Kidney epithelial cell (primary cell): ENCODE data around the gene TXK. TPM values are rescaled to one million over a fixed set of nuclear protein-coding genes. Genes with fewer than 3 reads are reported as not detected.

Experiments
- DNase-seq: peaks from one replicate; pipeline ENCODE4 v3.0.0-alpha.2; 2010; ENCODE audit warnings: low read depth
- H3K27me3 ChIP-seq: 2 replicates; pipeline ENCODE4 v1.6.0; 2011; ENCODE audit warnings: low read length; ENCODE audit not compliant: control insufficient read depth, insufficient read depth
- H3K36me3 ChIP-seq: 2 replicates; pipeline ENCODE4 v1.5.1; 2011; ENCODE audit warnings: low read length; ENCODE audit not compliant: control insufficient read depth, insufficient read depth
- H3K4me3 ChIP-seq: 2 replicates; pipeline ENCODE4 v1.5.1; 2011; ENCODE audit warnings: low read depth, mild to moderate bottlenecking, control low read depth, low read length
- CTCF ChIP-seq: IDR thresholded peaks from 2 replicates; pipeline ENCODE4 v1.5.1; 2011; ENCODE audit warnings: mild to moderate bottlenecking, moderate library complexity, low read length, control low read depth, inconsistent platforms; ENCODE audit not compliant: insufficient read depth, poor library complexity, severe bottlenecking
- total RNA-seq: library from RNA; depleted of rRNA; stranded (reverse); fragments of >200 nt; gene quantifications from 2 replicates; pipeline ENCODE4 v1.2.3, GENCODE V29; 2015

TXK gene
- total RNA-seq, 1 donor from 2014 or later: 0.67 TPM

DNA sequence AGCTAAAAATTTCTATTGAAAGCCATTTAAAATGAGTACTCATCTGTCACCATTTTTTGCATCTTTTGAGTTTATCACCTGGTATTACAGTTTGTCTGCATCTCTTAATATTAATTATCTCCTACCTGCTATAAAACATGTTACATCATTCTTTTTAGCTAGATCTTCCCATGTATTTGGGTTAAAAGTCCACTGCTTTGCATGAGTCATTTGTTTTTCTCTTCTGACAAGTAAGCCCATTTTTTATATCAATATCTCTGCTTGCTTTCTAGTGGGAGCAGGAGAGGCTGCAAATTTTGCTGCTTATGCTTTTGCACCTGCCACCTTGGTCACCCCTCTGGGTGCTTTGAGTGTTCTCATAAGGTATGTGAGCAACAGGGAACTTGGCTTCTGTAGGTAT lies 101.3 kb downstream of the TXK start:
- Histone ChIP-seq H3K27me3 (no peaks in the 10 kb centered on the region), H3K4me3 (no peak overlapping the region), H3K36me3 (no peaks in the 10 kb centered on the region)
- no peak for TF ChIP-seq CTCF
- DNase-seq: no peak

- DNase-seq: no peak
- no peak overlapping the region for H3K4me3 ChIP-seq
- TF ChIP-seq CTCF: no peak
- no peaks in the 10 kb centered on the region for H3K27me3 ChIP-seq
- no peaks in the 10 kb centered on the region for H3K36me3 ChIP-seq
Observed at GRCh38 chr4:48031802-48032525, 102.1 kb downstream of the TXK start.

DNA sequence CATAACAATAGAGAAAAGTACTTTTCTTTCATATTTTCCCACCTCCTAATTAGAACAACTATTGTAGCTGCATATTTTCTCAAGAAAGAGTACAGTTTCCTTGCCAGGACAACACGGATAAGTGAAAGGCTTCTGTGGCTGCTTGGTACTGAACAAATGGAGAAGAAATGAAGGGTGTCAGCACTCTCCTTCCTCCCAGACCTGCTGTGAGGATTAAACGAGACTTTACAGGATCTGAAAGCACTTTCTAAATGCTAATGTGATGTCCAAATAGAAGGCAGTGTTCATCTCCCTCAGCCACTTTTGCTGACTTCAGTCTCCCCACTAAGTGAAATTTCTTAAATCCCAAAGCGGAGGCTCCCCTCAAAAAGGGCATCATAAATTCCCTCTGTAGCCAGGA lies 103.6 kb downstream of the TXK start:
- Histone ChIP-seq H3K27me3 (no peaks in the 10 kb centered on the region), H3K4me3 (no peak overlapping the region), H3K36me3 (no peaks in the 10 kb centered on the region)
- no peak for DNase-seq
- TF ChIP-seq CTCF: no peak

DNA sequence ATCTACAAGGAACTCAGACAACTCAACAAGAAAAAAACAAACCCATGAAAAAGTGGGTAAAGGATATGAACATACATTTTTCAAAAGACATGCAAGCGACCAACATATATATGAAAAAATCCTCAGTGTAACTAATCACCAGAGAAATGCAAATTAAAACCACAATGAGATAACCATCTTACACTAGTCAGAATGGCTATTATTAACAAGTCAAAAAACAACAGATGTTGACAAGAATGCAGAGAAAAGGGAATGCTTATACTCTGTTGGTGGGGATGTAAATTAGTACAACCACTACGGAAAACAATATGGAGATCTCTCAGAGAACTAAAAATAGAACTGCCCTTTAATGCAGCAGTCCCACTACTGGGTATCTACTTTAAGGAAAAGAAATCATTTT lies 105.4 kb downstream of the TXK start:
- no peaks in the 10 kb centered on the region for H3K27me3 ChIP-seq
- no peak overlapping the region for H3K4me3 ChIP-seq
- no peak for TF ChIP-seq CTCF
- DNase-seq: no peak
- H3K36me3 ChIP-seq: no peaks in the 10 kb centered on the region

DNA sequence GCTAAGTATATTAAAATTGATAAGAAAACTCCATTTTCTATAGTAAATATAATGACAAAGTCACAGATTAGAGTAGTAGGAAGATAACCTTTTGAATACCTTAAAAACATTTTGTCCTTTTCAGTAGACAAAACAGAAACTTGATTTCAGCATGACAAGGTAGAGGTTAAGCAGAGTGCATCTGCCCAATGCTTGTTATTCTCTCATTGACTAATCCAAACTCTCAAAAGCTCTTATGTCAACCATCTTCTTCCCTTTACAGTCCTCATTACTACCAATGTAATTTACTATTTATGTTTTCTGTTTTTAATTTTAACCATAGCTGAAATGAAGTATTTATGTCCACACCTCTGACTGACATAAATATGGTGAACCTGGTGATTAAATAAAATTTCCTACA lies 106.4 kb downstream of the TXK start:
- no peak for DNase-seq
- no peak for TF ChIP-seq CTCF
- Histone ChIP-seq H3K4me3 (no peak overlapping the region), H3K36me3 (no peaks in the 10 kb centered on the region), H3K27me3 (no peaks in the 10 kb centered on the region)

DNA sequence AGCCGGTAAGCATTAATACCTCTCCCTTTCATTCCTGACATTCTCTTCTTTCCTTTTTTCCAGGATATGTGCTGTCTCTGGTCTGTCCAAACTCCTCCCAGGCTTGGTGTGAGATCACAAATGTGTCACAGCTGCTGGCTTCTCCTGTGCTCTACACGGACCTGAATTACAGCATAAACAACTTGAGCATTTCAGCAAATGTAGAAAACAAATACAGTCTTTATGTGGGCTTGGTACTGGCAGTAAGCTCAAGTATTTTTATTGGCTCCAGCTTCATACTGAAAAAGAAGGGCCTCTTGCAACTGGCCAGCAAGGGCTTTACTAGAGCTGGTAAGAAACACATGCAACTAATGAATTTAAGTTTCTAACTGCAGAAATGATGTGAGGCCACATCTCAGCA lies 109.0 kb downstream of the TXK start:
- H3K36me3 ChIP-seq: no peaks in the 10 kb centered on the region
- no peak for TF ChIP-seq CTCF
- DNase-seq: no peak
- H3K27me3 ChIP-seq: no peaks in the 10 kb centered on the region
- no peak overlapping the region for H3K4me3 ChIP-seq
